Fibroblast of the aortic adventitia (primary cell): Measurements from ENCODE around the gene SLAMF1. TPM values are rescaled to one million over a fixed set of nuclear protein-coding genes. Genes with fewer than 3 reads are reported as not detected.

Experiments
- DNase-seq: peaks from one replicate; pipeline ENCODE4 v3.0.0-alpha.2; 2010; ENCODE audit warnings: low read depth
- H3K4me3 ChIP-seq: 2 replicates; pipeline ENCODE4 v1.5.1; 2011; ENCODE audit warnings: low read depth, mild to moderate bottlenecking, control low read depth, low read length, moderate library complexity
- total RNA-seq: library from RNA; depleted of rRNA; stranded (reverse); fragments of >200 nt; gene quantifications from 2 replicates; pipeline ENCODE4 v1.2.3, GENCODE V29; 2012; ENCODE audit warnings: low replicate concordance
- TF ChIP-seq, protein P1 (sequence below): IDR thresholded peaks from 2 replicates; pipeline ENCODE4 v1.5.1; 2011; ENCODE audit warnings: mild to moderate bottlenecking, low read length, control low read depth, inconsistent platforms; ENCODE audit not compliant: insufficient read depth

The SLAMF1 gene
- total RNA-seq, 1 donor: not detected

GRCh38 chr1:160619742-160620277, 27.0 kb downstream of the SLAMF1 start:
- DNase-seq: no peak
- H3K4me3 ChIP-seq: no peak overlapping the region
- TF ChIP-seq, protein P1, sequence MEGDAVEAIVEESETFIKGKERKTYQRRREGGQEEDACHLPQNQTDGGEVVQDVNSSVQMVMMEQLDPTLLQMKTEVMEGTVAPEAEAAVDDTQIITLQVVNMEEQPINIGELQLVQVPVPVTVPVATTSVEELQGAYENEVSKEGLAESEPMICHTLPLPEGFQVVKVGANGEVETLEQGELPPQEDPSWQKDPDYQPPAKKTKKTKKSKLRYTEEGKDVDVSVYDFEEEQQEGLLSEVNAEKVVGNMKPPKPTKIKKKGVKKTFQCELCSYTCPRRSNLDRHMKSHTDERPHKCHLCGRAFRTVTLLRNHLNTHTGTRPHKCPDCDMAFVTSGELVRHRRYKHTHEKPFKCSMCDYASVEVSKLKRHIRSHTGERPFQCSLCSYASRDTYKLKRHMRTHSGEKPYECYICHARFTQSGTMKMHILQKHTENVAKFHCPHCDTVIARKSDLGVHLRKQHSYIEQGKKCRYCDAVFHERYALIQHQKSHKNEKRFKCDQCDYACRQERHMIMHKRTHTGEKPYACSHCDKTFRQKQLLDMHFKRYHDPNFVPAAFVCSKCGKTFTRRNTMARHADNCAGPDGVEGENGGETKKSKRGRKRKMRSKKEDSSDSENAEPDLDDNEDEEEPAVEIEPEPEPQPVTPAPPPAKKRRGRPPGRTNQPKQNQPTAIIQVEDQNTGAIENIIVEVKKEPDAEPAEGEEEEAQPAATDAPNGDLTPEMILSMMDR: no peak

GRCh38 chr1:160618763-160619274, 28.0 kb downstream of the SLAMF1 start:
- DNase-seq: no peak
- H3K4me3 ChIP-seq: no peak overlapping the region
- TF ChIP-seq, protein P1: peak; percentile 28

DNA sequence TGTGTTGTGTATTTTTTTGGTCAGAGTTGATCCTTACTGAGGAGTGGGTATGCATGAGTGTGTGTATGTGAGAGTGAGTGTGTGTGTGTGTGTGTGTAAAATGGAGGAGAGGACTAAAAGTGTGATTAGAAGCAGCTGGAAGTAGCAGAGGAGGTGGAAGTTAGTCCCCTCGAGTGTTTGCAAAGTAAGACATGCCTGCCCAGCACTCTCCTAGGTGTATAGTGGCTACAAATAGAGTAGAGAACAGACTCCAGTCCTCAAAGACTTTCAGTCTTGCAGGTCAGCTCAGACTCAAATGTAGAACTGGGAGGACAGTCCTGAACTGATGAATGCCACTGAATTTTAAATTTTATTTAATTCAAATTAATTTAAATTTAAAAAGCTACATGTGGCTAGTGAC, 28.5 kb downstream of the SLAMF1 start:
- TF ChIP-seq, protein P1: no peak
- no peak overlapping the region for H3K4me3 ChIP-seq
- DNase-seq: no peak

DNA sequence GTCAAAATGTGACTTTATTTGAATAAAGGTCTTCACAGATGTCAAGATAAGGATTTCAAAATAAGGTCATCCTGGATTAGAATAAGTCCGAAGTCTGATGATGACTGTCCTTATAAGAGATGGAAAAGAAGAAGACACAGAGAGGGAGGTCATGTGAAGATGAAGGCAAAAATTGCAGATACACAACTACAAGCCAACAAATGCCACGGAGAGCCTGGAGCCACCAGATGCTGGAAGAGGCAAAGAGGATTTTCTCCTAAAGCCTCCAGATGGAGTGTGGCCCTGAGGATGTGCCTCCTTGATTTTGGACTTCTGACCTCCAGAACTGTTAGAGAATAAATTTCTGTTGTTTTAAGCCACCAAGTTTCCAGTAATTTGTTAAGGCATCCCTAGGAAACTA, 31.2 kb downstream of the SLAMF1 start:
- no peak for DNase-seq
- no peak overlapping the region for H3K4me3 ChIP-seq
- TF ChIP-seq, protein P1: no peak

- H3K4me3 ChIP-seq: no peak overlapping the region
- TF ChIP-seq, protein P1: no peak
- no peak for DNase-seq
These were observed 32.4 kb downstream of the SLAMF1 start for GRCh38 chr1:160614410-160614809.

DNA sequence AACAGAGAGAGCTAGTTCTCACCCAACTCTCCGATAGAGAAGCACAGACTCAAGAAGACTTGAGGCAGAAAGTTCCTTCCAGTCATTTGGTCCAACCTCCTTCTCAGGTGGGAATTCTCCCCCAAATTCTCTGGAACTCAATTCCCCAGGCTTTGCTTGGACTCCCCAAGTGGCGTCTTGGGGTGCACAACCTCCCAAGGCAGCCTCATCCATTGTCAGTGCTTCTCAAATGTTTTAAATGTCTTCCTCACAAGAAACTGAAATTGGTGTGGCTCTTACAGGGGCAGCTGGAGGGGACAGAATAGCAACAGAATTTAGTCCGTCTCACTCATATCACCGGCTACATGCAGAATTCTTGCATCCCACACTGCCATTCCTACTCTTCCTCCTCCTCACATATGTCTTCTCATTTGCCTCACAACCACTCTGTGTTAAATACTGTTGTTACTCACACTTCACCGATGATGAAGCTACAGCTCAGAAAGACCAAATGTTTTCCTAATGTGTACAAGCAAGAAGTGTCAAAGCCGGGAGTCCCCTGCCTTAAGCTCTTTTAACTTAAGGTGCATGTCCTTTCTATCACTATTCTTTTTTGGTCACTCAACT, 34.1 kb downstream of the SLAMF1 start:
- no peak overlapping the region for H3K4me3 ChIP-seq
- DNase-seq: no peak
- TF ChIP-seq, protein P1: no peak
